OCI-LY1 (cell line): ENCODE measurements around the gene MDM4.
A peak's percentile ranks its signal among the peaks of the same experiment; 100 is the strongest.

Experiments
- H2AFZ ChIP-seq: fragments of 200-600 bp; sonication (generic), shearing (Covaris generic); 2 replicates; pipeline ENCODE4 v1.6.0; 2014; ENCODE audit warnings: antibody characterized with exemption, mild to moderate bottlenecking, low read length
- H3F3A ChIP-seq: fragments of 200-600 bp; sonication (generic), shearing (Covaris generic); 2 replicates; pipeline ENCODE4 v1.6.0; 2014; ENCODE audit warnings: mild to moderate bottlenecking, antibody characterized with exemption, low read length, moderate library complexity; ENCODE audit not compliant: insufficient read depth
- H3K27ac ChIP-seq: fragments of 200-600 bp; sonication (generic); 2 replicates; pipeline ENCODE4 v1.5.1; 2014; ENCODE audit warnings: low read length, mixed run types, mild to moderate bottlenecking, low read depth; ENCODE audit not compliant: poor library complexity, severe bottlenecking
- H3K27me3 ChIP-seq: fragments of 200-600 bp; sonication (generic); 2 replicates; pipeline ENCODE4 v1.6.0; 2014; ENCODE audit warnings: antibody characterized with exemption, mild to moderate bottlenecking, low read length, moderate library complexity; ENCODE audit not compliant: insufficient read depth
- H3K36me3 ChIP-seq: fragments of 200-600 bp; sonication (generic); 2 replicates; pipeline ENCODE4 v1.6.1; 2014; ENCODE audit warnings: mild to moderate bottlenecking, antibody characterized with exemption, low read length, moderate library complexity, mixed read lengths; ENCODE audit not compliant: insufficient read depth
- H3K4me1 ChIP-seq: fragments of 200-600 bp; sonication (generic); 2 replicates; pipeline ENCODE4 v1.5.1; 2014; ENCODE audit warnings: mild to moderate bottlenecking, low read length, moderate library complexity; ENCODE audit not compliant: insufficient read depth, severe bottlenecking
- H3K4me2 ChIP-seq: fragments of 200-600 bp; sonication (generic), shearing (Covaris generic); 2 replicates; pipeline ENCODE4 v1.6.1; 2014; ENCODE audit warnings: low read length
- H3K4me3 ChIP-seq: fragments of 200-600 bp; sonication (generic); 2 replicates; pipeline ENCODE4 v1.5.1; 2014; ENCODE audit warnings: low read length, low read depth, mild to moderate bottlenecking, mixed read lengths; ENCODE audit not compliant: poor library complexity, severe bottlenecking
- H3K79me2 ChIP-seq: fragments of 200-600 bp; shearing (Covaris generic); 2 replicates; pipeline ENCODE4 v1.6.1; 2016; ENCODE audit warnings: mixed run types, low read length, mixed read lengths; ENCODE audit not compliant: insufficient read depth
- H3K9ac ChIP-seq: fragments of 200-600 bp; sonication (generic), shearing (Covaris generic); 2 replicates; pipeline ENCODE4 v1.6.1; 2014; ENCODE audit warnings: mild to moderate bottlenecking, low read length, mixed read lengths
- H3K9me2 ChIP-seq: fragments of 200-600 bp; sonication (generic), shearing (Covaris generic); 2 replicates; pipeline ENCODE4 v1.6.1; 2014; ENCODE audit warnings: low read depth, mild to moderate bottlenecking, low read length, mixed read lengths
- H3K9me3 ChIP-seq: fragments of 200-600 bp; shearing (Covaris generic); 2 replicates; pipeline ENCODE4 v1.6.1; 2014; ENCODE audit warnings: low read length, mixed read lengths
- H4K20me1 ChIP-seq: fragments of 200-600 bp; sonication (generic), shearing (Covaris generic); 2 replicates; pipeline ENCODE4 v1.6.0; 2016; ENCODE audit warnings: mild to moderate bottlenecking, low read length; ENCODE audit not compliant: insufficient read depth
- CTCF ChIP-seq: fragments of 200-600 bp; sonication (generic), shearing (Covaris generic); IDR thresholded peaks from 2 replicates; pipeline ENCODE4 v1.5.1; 2017; ENCODE audit warnings: mild to moderate bottlenecking, antibody characterized with exemption, low read length, moderate library complexity, mixed read lengths
- EZH2 ChIP-seq: fragments of 200-600 bp; sonication (generic), shearing (Covaris generic); IDR thresholded peaks from 2 replicates; pipeline ENCODE4 v1.8.0; 2017; ENCODE audit warnings: borderline replicate concordance, mixed run types, mild to moderate bottlenecking, antibody characterized with exemption, low read length, moderate library complexity, mixed read lengths

MDM4 gene

GRCh38 chr1:204583909-204584632, 67.9 kb downstream of the MDM4 start:
- H3K4me3 ChIP-seq, result peak overlapping the region; percentile 35
- H3K4me1 ChIP-seq, result peaks cover 28% of the 10 kb centered on the region
- H3K4me2 ChIP-seq, result peak overlapping the region; percentile 66
- no peaks in the 10 kb centered on the region for H4K20me1 ChIP-seq
- TF ChIP-seq CTCF, result no peak
- H3K9me2 ChIP-seq, result no peaks in the 10 kb centered on the region
- H3K27ac ChIP-seq, result peak overlapping the region; percentile 64
- H3K9me3 ChIP-seq, result no peaks in the 10 kb centered on the region
- no peak overlapping the region for H2AFZ ChIP-seq
- no peaks in the 10 kb centered on the region for H3K79me2 ChIP-seq
- no peaks in the 10 kb centered on the region; the same call in 1 of the 2 replicates for H3F3A ChIP-seq
- H3K27me3 ChIP-seq, result no peaks in the 10 kb centered on the region
- H3K9ac ChIP-seq, result peak overlapping the region; percentile 38; the same call in 1 of the 2 replicates
- no peaks in the 10 kb centered on the region for H3K36me3 ChIP-seq

GRCh38 chr1:204584699-204585372, 68.6 kb downstream of the MDM4 start:
- Histone ChIP-seq H2AFZ (no peak overlapping the region), H3K79me2 (no peaks in the 10 kb centered on the region), H3K4me1 (peaks cover 27% of the 10 kb centered on the region), H3K4me3 (peak overlapping the region; percentile 35), H4K20me1 (no peaks in the 10 kb centered on the region), H3F3A (no peaks in the 10 kb centered on the region; the same call in 1 of the 2 replicates), H3K36me3 (no peaks in the 10 kb centered on the region), H3K9me3 (no peaks in the 10 kb centered on the region), H3K4me2 (peak overlapping the region; percentile 66), H3K9me2 (no peaks in the 10 kb centered on the region), H3K27me3 (no peaks in the 10 kb centered on the region), H3K9ac (peak overlapping the region; percentile 38; the same call in 1 of the 2 replicates), H3K27ac (peak overlapping the region; percentile 64)
- no peak for TF ChIP-seq EZH2
- TF ChIP-seq CTCF, result no peak

- Histone ChIP-seq H3K4me2 (no peak overlapping the region), H3K27ac (no peak overlapping the region), H3K79me2 (no peaks in the 10 kb centered on the region), H3K9ac (no peak overlapping the region), H3K9me2 (no peaks in the 10 kb centered on the region), H3K4me3 (no peak overlapping the region), H3K9me3 (no peaks in the 10 kb centered on the region), H3K27me3 (no peaks in the 10 kb centered on the region), H2AFZ (no peak overlapping the region), H3K4me1 (peaks cover 27% of the 10 kb centered on the region), H4K20me1 (no peaks in the 10 kb centered on the region), H3F3A (no peaks in the 10 kb centered on the region), H3K36me3 (no peaks in the 10 kb centered on the region)
- TF ChIP-seq EZH2 (no peak), CTCF (no peak)
Measured at GRCh38 chr1:204587621-204588020, 71.4 kb downstream of the MDM4 start.
